WTC11 (cell line): ENCODE data around the gene GPR62. TPM values are rescaled to one million over a fixed set of nuclear protein-coding genes. Genes with fewer than 3 reads are reported as not detected.

Source experiments
- ATAC-seq: fragments of 200-7000 bp; cut with Tn5 transposase; 2 replicates; pipeline ENCODE4 v1.10.0; 2021; ENCODE audit warnings: mild to moderate bottlenecking, moderate library complexity
- CTCF ChIA-PET: fragments of 300-600 bp; sonication (Branson Sonifier 250); formaldehyde crosslinking; loops from one replicate; lab custom pipeline; 2021; ENCODE audit warnings: antibody characterized with exemption; lab: Charles Lee
- POLR2A ChIA-PET: fragments of 350-600 bp; sonication (Branson Sonifier 250); formaldehyde crosslinking; loops from one replicate; lab custom pipeline; 2021; ENCODE audit warnings: antibody characterized with exemption; lab: Charles Lee
- DNase-seq: peaks from one replicate; pipeline ENCODE4 v3.0.0; 2021; ENCODE audit warnings: low spot score
- H3K27ac Mint-ChIP-seq: 2 replicates; pipeline ENCODE4 v1.8.0; 2021; ENCODE audit warnings: mixed read lengths
- H3K27me3 Mint-ChIP-seq: 2 replicates; pipeline ENCODE4 v1.8.0; 2021; ENCODE audit warnings: low read depth, mild to moderate bottlenecking, moderate library complexity, mixed read lengths
- H3K36me3 Mint-ChIP-seq: 2 replicates; pipeline ENCODE4 v1.8.0; 2021; ENCODE audit warnings: mixed read lengths
- H3K4me1 Mint-ChIP-seq: 2 replicates; pipeline ENCODE4 v1.8.0; 2022; ENCODE audit warnings: mixed read lengths
- H3K4me3 Mint-ChIP-seq: 2 replicates; pipeline ENCODE4 v1.8.0; 2021; ENCODE audit warnings: mild to moderate bottlenecking, moderate library complexity, mixed read lengths
- H3K9me3 Mint-ChIP-seq: 2 replicates; pipeline ENCODE4 v1.8.0; 2021; ENCODE audit warnings: mixed read lengths
- EMX1 ChIP-seq: fragments of 250-450 bp; sonication (Bioruptor Pico); IDR thresholded peaks from 2 replicates; pipeline ENCODE4 v1.8.0; 2021; ENCODE audit warnings: mild to moderate bottlenecking
- NFATC4 ChIP-seq: fragments of 250-450 bp; sonication (Bioruptor Pico); IDR thresholded peaks from 2 replicates; pipeline ENCODE4 v1.9.0; 2021; ENCODE audit warnings: mild to moderate bottlenecking
- NFE2L1 ChIP-seq: sonication (generic); formaldehyde crosslinking; IDR thresholded peaks from 2 replicates; pipeline ENCODE4 v1.8.1; 2023; ENCODE audit warnings: missing genetic modification reagents
- NFYB ChIP-seq: sonication (generic); formaldehyde crosslinking; conservative IDR thresholded peaks from 2 replicates; pipeline ENCODE4 v1.8.0; 2022; ENCODE audit warnings: low read depth, missing genetic modification reagents
- NR3C1 ChIP-seq: sonication (generic); formaldehyde crosslinking; conservative IDR thresholded peaks from 2 replicates; pipeline ENCODE4 v1.8.1; 2023; ENCODE audit warnings: low read depth, mild to moderate bottlenecking, missing genetic modification reagents
- RELA ChIP-seq: sonication (generic); formaldehyde crosslinking; IDR thresholded peaks from 2 replicates; pipeline ENCODE4 v1.8.1; 2022; ENCODE audit warnings: missing genetic modification reagents, mild to moderate bottlenecking, borderline replicate concordance
- SMAD3 ChIP-seq: sonication (generic); formaldehyde crosslinking; IDR thresholded peaks from 2 replicates; pipeline ENCODE4 v1.8.0; 2022; ENCODE audit warnings: missing genetic modification reagents, mild to moderate bottlenecking, borderline replicate concordance
- SMAD4 ChIP-seq: sonication (generic); formaldehyde crosslinking; IDR thresholded peaks from 2 replicates; pipeline ENCODE4 v1.8.0; 2022; ENCODE audit warnings: mild to moderate bottlenecking, missing genetic modification reagents
- SOX15 ChIP-seq: fragments of 250-450 bp; sonication (Bioruptor Pico); IDR thresholded peaks from 2 replicates; pipeline ENCODE4 v1.9.0; 2021; ENCODE audit warnings: mild to moderate bottlenecking
- TEAD1 ChIP-seq: sonication (generic); formaldehyde crosslinking; IDR thresholded peaks from 2 replicates; pipeline ENCODE4 v1.8.0; 2022; ENCODE audit warnings: mild to moderate bottlenecking, missing genetic modification reagents
- ZNF423 ChIP-seq: fragments of 250-450 bp; sonication (Bioruptor Pico); IDR thresholded peaks from 2 replicates; pipeline ENCODE4 v2.1.2; 2022; ENCODE audit warnings: mild to moderate bottlenecking, moderate library complexity
- ZNF671 ChIP-seq: fragments of 250-450 bp; sonication (Bioruptor Pico); IDR thresholded peaks from 2 replicates; pipeline ENCODE4 v1.8.0; 2021; ENCODE audit warnings: mild to moderate bottlenecking
- total RNA-seq: library from RNA; stranded (reverse); gene quantifications from 3 replicates; pipeline ENCODE4 v1.2.3, GENCODE V29; 2021
- TF ChIP-seq, protein P1 (sequence below): fragments of 250-450 bp; sonication (Bioruptor Pico); IDR thresholded peaks from 2 replicates; pipeline ENCODE4 v1.9.0; 2021; ENCODE audit warnings: mild to moderate bottlenecking
- TF ChIP-seq, protein P2 (sequence below): sonication (generic); formaldehyde crosslinking; IDR thresholded peaks from 2 replicates; pipeline ENCODE4 v1.8.0; 2022; ENCODE audit warnings: mild to moderate bottlenecking, missing genetic modification reagents
- TF ChIP-seq, protein P3 (sequence below): sonication (generic); formaldehyde crosslinking; IDR thresholded peaks from 2 replicates; pipeline ENCODE4 v1.8.0; 2023; ENCODE audit warnings: mild to moderate bottlenecking, missing genetic modification reagents
- TF ChIP-seq, protein P4 (sequence below): sonication (generic); formaldehyde crosslinking; IDR thresholded peaks from 2 replicates; pipeline ENCODE4 v1.8.1; 2023; ENCODE audit warnings: mild to moderate bottlenecking, missing genetic modification reagents, moderate library complexity
- TF ChIP-seq, protein P5 (sequence below): fragments of 200-600 bp; IDR thresholded peaks from 2 replicates; pipeline ENCODE4 v1.8.0; 2022; ENCODE audit warnings: antibody characterized with exemption
- TF ChIP-seq, protein P6 (sequence below): fragments of 250-450 bp; sonication (Bioruptor Pico); IDR thresholded peaks from 2 replicates; pipeline ENCODE4 v1.8.0; 2021; ENCODE audit warnings: mild to moderate bottlenecking
- TF ChIP-seq, protein P7 (sequence below): sonication (generic); formaldehyde crosslinking; IDR thresholded peaks from 2 replicates; pipeline ENCODE4 v1.8.0; 2022; ENCODE audit warnings: missing genetic modification reagents

The GPR62 gene
- total RNA-seq, 1 experiment from 2014 or later, result 0.24 TPM

DNA sequence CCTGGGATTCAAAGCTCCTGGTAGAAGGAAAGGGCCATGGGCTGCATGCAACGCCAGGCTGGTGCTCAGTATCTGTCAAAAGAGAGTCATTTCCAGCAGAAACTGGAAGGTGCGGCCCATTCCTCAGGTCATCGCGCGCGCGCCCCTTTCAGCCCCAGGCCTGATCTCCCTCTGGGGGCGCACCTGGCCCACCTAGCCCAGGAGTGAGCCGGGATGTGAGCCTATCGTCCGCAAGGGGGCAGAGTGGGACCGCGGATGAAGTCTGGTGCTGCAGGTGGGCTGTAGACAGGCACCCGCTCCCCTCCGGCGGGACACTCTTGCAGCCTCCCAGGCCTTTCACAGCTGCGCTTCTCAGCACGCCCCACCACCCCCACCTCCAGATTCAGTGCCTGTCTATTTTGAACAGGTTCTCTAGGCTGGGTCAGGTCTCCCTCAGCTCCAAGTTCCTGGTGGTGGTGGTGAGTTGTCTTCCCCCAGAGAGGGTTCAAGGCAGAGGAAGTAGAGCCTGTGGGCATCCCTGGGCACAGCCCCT lies 46.3 kb downstream of the GPR62 start (continued):
- TF ChIP-seq, protein P1, sequence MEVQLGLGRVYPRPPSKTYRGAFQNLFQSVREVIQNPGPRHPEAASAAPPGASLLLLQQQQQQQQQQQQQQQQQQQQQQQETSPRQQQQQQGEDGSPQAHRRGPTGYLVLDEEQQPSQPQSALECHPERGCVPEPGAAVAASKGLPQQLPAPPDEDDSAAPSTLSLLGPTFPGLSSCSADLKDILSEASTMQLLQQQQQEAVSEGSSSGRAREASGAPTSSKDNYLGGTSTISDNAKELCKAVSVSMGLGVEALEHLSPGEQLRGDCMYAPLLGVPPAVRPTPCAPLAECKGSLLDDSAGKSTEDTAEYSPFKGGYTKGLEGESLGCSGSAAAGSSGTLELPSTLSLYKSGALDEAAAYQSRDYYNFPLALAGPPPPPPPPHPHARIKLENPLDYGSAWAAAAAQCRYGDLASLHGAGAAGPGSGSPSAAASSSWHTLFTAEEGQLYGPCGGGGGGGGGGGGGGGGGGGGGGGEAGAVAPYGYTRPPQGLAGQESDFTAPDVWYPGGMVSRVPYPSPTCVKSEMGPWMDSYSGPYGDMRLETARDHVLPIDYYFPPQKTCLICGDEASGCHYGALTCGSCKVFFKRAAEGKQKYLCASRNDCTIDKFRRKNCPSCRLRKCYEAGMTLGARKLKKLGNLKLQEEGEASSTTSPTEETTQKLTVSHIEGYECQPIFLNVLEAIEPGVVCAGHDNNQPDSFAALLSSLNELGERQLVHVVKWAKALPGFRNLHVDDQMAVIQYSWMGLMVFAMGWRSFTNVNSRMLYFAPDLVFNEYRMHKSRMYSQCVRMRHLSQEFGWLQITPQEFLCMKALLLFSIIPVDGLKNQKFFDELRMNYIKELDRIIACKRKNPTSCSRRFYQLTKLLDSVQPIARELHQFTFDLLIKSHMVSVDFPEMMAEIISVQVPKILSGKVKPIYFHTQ, result no peak
- TF ChIP-seq NR3C1 (0 out of 2 replicates have a peak, but pooled peaks have one; percentile 43), SMAD3 (CRISPR knock-in tag) (no peak), NFE2L1 (no peak), SOX15 (CRISPR knock-in tag) (no peak)
- TF ChIP-seq, protein P2, sequence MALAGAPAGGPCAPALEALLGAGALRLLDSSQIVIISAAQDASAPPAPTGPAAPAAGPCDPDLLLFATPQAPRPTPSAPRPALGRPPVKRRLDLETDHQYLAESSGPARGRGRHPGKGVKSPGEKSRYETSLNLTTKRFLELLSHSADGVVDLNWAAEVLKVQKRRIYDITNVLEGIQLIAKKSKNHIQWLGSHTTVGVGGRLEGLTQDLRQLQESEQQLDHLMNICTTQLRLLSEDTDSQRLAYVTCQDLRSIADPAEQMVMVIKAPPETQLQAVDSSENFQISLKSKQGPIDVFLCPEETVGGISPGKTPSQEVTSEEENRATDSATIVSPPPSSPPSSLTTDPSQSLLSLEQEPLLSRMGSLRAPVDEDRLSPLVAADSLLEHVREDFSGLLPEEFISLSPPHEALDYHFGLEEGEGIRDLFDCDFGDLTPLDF, result no peak

DNA sequence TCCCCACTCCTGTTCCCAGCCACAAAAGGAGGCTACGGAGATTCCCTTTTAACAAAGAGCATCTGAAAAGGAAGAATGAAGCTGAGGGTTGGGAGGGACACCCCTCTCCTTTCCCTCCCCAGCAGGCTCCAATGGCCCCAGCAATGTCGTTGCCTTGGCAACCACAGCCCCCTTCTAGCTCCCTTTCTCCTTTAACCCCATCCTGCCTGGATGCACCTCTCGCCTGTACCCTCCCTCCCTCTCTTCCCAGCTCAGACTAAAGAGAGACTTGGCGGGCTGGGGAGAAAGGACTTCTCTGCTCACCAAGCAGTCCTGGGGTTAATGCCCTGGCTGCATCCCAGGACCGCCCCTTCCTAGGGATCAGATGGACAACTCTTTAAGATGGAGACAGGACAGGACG lies 47.6 kb downstream of the GPR62 start:
- no peak overlapping the region for H3K27ac Mint-ChIP-seq
- no peaks in the 10 kb centered on the region for H3K9me3 Mint-ChIP-seq
- no peak overlapping the region for H3K4me3 Mint-ChIP-seq
- H3K27me3 Mint-ChIP-seq, result no peaks in the 10 kb centered on the region
- DNase-seq, result no peak
- H3K4me1 Mint-ChIP-seq, result peaks cover 50% of the 10 kb centered on the region
- ChIA-PET CTCF (interaction anchor here (0.6 to 8.5 kb wide), 22 partner anchors 13 to 223 kb away, joined by 3 to 382 read pairs (median 6); partner anchors contain the start of genes ABHD14A, ABHD14B, ACY1 and DUSP7), POLR2A (interaction anchor here (1.6 to 1.7 kb wide), 2 partner anchors 34 to 51 kb away, joined by 4 to 5 read pairs; no protein-coding TSS in a partner anchor)
- TF ChIP-seq EMX1 (CRISPR knock-in tag) (no peak), RELA (CRISPR knock-in tag) (no peak), NR3C1 (no peak), TEAD1 (CRISPR knock-in tag) (no peak), ZNF423 (no peak), ZNF671 (CRISPR knock-in tag) (no peak), NFYB (CRISPR knock-in tag) (no peak), SMAD4 (no peak), NFATC4 (no peak)
- TF ChIP-seq, protein P3, sequence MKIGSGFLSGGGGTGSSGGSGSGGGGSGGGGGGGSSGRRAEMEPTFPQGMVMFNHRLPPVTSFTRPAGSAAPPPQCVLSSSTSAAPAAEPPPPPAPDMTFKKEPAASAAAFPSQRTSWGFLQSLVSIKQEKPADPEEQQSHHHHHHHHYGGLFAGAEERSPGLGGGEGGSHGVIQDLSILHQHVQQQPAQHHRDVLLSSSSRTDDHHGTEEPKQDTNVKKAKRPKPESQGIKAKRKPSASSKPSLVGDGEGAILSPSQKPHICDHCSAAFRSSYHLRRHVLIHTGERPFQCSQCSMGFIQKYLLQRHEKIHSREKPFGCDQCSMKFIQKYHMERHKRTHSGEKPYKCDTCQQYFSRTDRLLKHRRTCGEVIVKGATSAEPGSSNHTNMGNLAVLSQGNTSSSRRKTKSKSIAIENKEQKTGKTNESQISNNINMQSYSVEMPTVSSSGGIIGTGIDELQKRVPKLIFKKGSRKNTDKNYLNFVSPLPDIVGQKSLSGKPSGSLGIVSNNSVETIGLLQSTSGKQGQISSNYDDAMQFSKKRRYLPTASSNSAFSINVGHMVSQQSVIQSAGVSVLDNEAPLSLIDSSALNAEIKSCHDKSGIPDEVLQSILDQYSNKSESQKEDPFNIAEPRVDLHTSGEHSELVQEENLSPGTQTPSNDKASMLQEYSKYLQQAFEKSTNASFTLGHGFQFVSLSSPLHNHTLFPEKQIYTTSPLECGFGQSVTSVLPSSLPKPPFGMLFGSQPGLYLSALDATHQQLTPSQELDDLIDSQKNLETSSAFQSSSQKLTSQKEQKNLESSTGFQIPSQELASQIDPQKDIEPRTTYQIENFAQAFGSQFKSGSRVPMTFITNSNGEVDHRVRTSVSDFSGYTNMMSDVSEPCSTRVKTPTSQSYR (CRISPR knock-in tag), result no peak
- TF ChIP-seq, protein P4, sequence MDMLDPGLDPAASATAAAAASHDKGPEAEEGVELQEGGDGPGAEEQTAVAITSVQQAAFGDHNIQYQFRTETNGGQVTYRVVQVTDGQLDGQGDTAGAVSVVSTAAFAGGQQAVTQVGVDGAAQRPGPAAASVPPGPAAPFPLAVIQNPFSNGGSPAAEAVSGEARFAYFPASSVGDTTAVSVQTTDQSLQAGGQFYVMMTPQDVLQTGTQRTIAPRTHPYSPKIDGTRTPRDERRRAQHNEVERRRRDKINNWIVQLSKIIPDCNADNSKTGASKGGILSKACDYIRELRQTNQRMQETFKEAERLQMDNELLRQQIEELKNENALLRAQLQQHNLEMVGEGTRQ, result no peak
- TF ChIP-seq, protein P5, sequence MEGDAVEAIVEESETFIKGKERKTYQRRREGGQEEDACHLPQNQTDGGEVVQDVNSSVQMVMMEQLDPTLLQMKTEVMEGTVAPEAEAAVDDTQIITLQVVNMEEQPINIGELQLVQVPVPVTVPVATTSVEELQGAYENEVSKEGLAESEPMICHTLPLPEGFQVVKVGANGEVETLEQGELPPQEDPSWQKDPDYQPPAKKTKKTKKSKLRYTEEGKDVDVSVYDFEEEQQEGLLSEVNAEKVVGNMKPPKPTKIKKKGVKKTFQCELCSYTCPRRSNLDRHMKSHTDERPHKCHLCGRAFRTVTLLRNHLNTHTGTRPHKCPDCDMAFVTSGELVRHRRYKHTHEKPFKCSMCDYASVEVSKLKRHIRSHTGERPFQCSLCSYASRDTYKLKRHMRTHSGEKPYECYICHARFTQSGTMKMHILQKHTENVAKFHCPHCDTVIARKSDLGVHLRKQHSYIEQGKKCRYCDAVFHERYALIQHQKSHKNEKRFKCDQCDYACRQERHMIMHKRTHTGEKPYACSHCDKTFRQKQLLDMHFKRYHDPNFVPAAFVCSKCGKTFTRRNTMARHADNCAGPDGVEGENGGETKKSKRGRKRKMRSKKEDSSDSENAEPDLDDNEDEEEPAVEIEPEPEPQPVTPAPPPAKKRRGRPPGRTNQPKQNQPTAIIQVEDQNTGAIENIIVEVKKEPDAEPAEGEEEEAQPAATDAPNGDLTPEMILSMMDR, result no peak
- TF ChIP-seq, protein P6, sequence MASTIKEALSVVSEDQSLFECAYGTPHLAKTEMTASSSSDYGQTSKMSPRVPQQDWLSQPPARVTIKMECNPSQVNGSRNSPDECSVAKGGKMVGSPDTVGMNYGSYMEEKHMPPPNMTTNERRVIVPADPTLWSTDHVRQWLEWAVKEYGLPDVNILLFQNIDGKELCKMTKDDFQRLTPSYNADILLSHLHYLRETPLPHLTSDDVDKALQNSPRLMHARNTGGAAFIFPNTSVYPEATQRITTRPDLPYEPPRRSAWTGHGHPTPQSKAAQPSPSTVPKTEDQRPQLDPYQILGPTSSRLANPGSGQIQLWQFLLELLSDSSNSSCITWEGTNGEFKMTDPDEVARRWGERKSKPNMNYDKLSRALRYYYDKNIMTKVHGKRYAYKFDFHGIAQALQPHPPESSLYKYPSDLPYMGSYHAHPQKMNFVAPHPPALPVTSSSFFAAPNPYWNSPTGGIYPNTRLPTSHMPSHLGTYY (CRISPR knock-in tag), result no peak
- TF ChIP-seq, protein P7, sequence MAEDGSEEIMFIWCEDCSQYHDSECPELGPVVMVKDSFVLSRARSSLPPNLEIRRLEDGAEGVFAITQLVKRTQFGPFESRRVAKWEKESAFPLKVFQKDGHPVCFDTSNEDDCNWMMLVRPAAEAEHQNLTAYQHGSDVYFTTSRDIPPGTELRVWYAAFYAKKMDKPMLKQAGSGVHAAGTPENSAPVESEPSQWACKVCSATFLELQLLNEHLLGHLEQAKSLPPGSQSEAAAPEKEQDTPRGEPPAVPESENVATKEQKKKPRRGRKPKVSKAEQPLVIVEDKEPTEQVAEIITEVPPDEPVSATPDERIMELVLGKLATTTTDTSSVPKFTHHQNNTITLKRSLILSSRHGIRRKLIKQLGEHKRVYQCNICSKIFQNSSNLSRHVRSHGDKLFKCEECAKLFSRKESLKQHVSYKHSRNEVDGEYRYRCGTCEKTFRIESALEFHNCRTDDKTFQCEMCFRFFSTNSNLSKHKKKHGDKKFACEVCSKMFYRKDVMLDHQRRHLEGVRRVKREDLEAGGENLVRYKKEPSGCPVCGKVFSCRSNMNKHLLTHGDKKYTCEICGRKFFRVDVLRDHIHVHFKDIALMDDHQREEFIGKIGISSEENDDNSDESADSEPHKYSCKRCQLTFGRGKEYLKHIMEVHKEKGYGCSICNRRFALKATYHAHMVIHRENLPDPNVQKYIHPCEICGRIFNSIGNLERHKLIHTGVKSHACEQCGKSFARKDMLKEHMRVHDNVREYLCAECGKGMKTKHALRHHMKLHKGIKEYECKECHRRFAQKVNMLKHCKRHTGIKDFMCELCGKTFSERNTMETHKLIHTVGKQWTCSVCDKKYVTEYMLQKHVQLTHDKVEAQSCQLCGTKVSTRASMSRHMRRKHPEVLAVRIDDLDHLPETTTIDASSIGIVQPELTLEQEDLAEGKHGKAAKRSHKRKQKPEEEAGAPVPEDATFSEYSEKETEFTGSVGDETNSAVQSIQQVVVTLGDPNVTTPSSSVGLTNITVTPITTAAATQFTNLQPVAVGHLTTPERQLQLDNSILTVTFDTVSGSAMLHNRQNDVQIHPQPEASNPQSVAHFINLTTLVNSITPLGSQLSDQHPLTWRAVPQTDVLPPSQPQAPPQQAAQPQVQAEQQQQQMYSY (CRISPR knock-in tag), result no peak
- ATAC-seq, result no peak
- no peaks in the 10 kb centered on the region for H3K36me3 Mint-ChIP-seq
